Hematopoietic multipotent progenitor cell treated with erythropoietin and hydrocortisone succinate and interleukin-3 and kit ligand, for 15 days (in vitro differentiated cells): ENCODE data around the gene AFTPH.

Experiments used
- DNase-seq: peaks from one replicate; pipeline ENCODE4 v3.0.0-alpha.2; 2015; ENCODE audit warnings: low spot score

Gene AFTPH

GRCh38 chr2:64523666-64524603 is at the start of gene AFTPH:
TSS of gene AFTPH (plus strand) at chr2:64524328. CDS start at chr2:64551475, 27,147 bp downstream.
- peak; percentile 98 for DNase-seq

- DNase-seq = no peak
These were observed 49.5 kb upstream of the AFTPH start for GRCh38 chr2:64474636-64475035.

GRCh38 chr2:64477037-64477436 is 47.1 kb upstream of the AFTPH start:
- no peak for DNase-seq

- no peak for DNase-seq
These were observed 46.1 kb upstream of the AFTPH start for GRCh38 chr2:64477979-64478378.

- no peak for DNase-seq
These were observed 45.5 kb upstream of the AFTPH start for GRCh38 chr2:64478502-64479230.

- DNase-seq = no peak
These were observed 44.6 kb upstream of the AFTPH start for GRCh38 chr2:64479259-64480117.

- DNase-seq = no peak
These were observed 42.5 kb upstream of the AFTPH start for GRCh38 chr2:64481665-64482064.

- DNase-seq = no peak
These were observed 41.9 kb upstream of the AFTPH start for GRCh38 chr2:64482243-64482642.

- no peak for DNase-seq
These were observed 41.2 kb upstream of the AFTPH start for GRCh38 chr2:64482765-64483504.

- DNase-seq = no peak
These were observed 38.8 kb upstream of the AFTPH start for GRCh38 chr2:64485331-64485730.

GRCh38 chr2:64485961-64486360 is 38.2 kb upstream of the AFTPH start:
- DNase-seq = no peak

- no peak for DNase-seq
These were observed 36.7 kb upstream of the AFTPH start for GRCh38 chr2:64487256-64488049.

GRCh38 chr2:64488050-64488974 is 35.8 kb upstream of the AFTPH start:
- peak; percentile 67 for DNase-seq

- no peak for DNase-seq
These were observed 34.9 kb upstream of the AFTPH start for GRCh38 chr2:64489081-64489751.

GRCh38 chr2:64491426-64491825 is 32.7 kb upstream of the AFTPH start:
- DNase-seq = no peak

- no peak for DNase-seq
These were observed 31.9 kb upstream of the AFTPH start for GRCh38 chr2:64492272-64492671.

GRCh38 chr2:64492821-64493220 is 31.3 kb upstream of the AFTPH start:
- no peak for DNase-seq

GRCh38 chr2:64493788-64494187 is 30.3 kb upstream of the AFTPH start:
- DNase-seq = no peak

GRCh38 chr2:64498438-64498837 is 25.7 kb upstream of the AFTPH start:
- no peak for DNase-seq
